ENCODE results near the gene SRGN.

Gene SRGN

GRCh38 chr10:69093933-69094332 lies 6.0 kb downstream of the SRGN start:
- H3K36me3 Mint-ChIP-seq = peaks cover 100% of the 10 kb centered on the region
- peak overlapping the region; percentile 89 for H3K27ac Mint-ChIP-seq
- H3K4me3 Mint-ChIP-seq = peak overlapping the region; percentile 75
- H3K9me3 Mint-ChIP-seq = no peaks in the 10 kb centered on the region
- ATAC-seq (no peak), DNase-seq (ENCODE audit: low spot score in 2 of 2) (no peak)
- H3K4me1 Mint-ChIP-seq = peaks cover 40% of the 10 kb centered on the region

GRCh38 chr10:69096045-69096444 lies 8.1 kb downstream of the SRGN start:
- Mint-ChIP-seq H3K4me1 (peaks cover 39% of the 10 kb centered on the region), H3K4me3 (no peak overlapping the region), H3K36me3 (peaks cover 100% of the 10 kb centered on the region), H3K9me3 (no peaks in the 10 kb centered on the region), H3K27ac (no peak overlapping the region)
- DNase-seq (ENCODE audit: low spot score in 2 of 2) = no peak
- ATAC-seq = no peak

DNA sequence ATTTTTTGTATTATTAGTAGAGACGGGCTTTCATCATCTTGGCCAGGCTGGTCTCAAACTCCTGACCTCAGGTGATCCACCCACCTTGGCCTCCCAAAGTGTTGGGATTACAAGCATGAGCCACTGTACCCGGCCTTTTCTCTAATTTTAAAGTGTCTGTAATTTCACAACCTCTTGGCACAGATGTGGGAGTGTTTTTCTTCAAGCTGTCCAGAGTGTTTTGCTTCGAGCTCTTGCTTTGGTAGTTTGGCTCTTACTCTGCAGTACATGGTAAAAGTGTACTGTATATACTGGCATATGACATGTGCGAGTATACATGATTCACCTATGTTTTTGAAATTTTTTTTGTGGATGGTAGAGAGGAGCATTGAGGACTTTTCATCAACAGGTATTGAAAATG lies 9.8 kb downstream of the SRGN start:
- DNase-seq (ENCODE audit: low spot score in 2 of 2) (no peak), ATAC-seq (no peak)
- peaks cover 56% of the 10 kb centered on the region for H3K4me1 Mint-ChIP-seq
- no peak overlapping the region for H3K4me3 Mint-ChIP-seq
- H3K27ac Mint-ChIP-seq = peak overlapping the region; percentile 74
- H3K9me3 Mint-ChIP-seq = no peaks in the 10 kb centered on the region
- peaks cover 100% of the 10 kb centered on the region for H3K36me3 Mint-ChIP-seq

- Mint-ChIP-seq H3K4me1 (peaks cover 47% of the 10 kb centered on the region), H3K9me3 (no peaks in the 10 kb centered on the region), H3K27ac (no peak overlapping the region), H3K36me3 (peaks cover 100% of the 10 kb centered on the region), H3K4me3 (peak overlapping the region; percentile 58)
- DNase-seq (ENCODE audit: low spot score in 2 of 2) = no peak
- no peak for ATAC-seq
Observed at GRCh38 chr10:69100136-69100872, 12.4 kb downstream of the SRGN start.

- Mint-ChIP-seq H3K4me1 (peaks cover 46% of the 10 kb centered on the region), H3K4me3 (peak overlapping the region; percentile 58), H3K36me3 (peaks cover 100% of the 10 kb centered on the region), H3K27ac (peak overlapping the region; percentile 62), H3K9me3 (no peaks in the 10 kb centered on the region)
- no peak for DNase-seq (ENCODE audit: low spot score in 2 of 2)
- peak; percentile 87 for ATAC-seq
Observed at GRCh38 chr10:69101451-69102095, 13.7 kb downstream of the SRGN start.

GRCh38 chr10:69102440-69102839 lies 14.5 kb downstream of the SRGN start:
- H3K4me3 Mint-ChIP-seq = peak overlapping the region; percentile 58
- DNase-seq (ENCODE audit: low spot score in 2 of 2) (no peak), ATAC-seq (no peak)
- peak overlapping the region; percentile 62 for H3K27ac Mint-ChIP-seq
- peaks cover 46% of the 10 kb centered on the region for H3K4me1 Mint-ChIP-seq
- no peaks in the 10 kb centered on the region for H3K9me3 Mint-ChIP-seq
- H3K36me3 Mint-ChIP-seq = peaks cover 100% of the 10 kb centered on the region

DNA sequence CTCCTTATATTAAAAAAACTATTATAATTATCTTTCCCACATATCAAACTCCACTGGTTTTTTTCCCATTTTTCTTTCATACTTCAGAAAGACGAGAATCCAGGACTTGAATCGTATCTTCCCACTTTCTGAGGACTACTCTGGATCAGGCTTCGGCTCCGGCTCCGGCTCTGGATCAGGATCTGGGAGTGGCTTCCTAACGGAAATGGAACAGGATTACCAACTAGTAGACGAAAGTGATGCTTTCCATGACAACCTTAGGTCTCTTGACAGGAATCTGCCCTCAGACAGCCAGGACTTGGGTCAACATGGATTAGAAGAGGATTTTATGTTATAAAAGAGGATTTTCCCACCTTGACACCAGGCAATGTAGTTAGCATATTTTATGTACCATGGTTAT lies 15.9 kb downstream of the SRGN start:
- DNase-seq (ENCODE audit: low spot score in 2 of 2) (no peak), ATAC-seq (no peak)
- H3K4me1 Mint-ChIP-seq = peaks cover 35% of the 10 kb centered on the region
- no peak overlapping the region for H3K4me3 Mint-ChIP-seq
- H3K27ac Mint-ChIP-seq = no peak overlapping the region
- H3K36me3 Mint-ChIP-seq = peaks cover 91% of the 10 kb centered on the region
- H3K9me3 Mint-ChIP-seq = no peaks in the 10 kb centered on the region

- H3K9me3 Mint-ChIP-seq = no peaks in the 10 kb centered on the region
- H3K36me3 Mint-ChIP-seq = peaks cover 77% of the 10 kb centered on the region
- H3K4me3 Mint-ChIP-seq = no peak overlapping the region
- DNase-seq (ENCODE audit: low spot score in 2 of 2) = no peak
- H3K4me1 Mint-ChIP-seq = peaks cover 34% of the 10 kb centered on the region
- H3K27ac Mint-ChIP-seq = peak overlapping the region; percentile 71
- no peak for ATAC-seq
Observed at GRCh38 chr10:69104994-69105790, 17.3 kb downstream of the SRGN start.

DNA sequence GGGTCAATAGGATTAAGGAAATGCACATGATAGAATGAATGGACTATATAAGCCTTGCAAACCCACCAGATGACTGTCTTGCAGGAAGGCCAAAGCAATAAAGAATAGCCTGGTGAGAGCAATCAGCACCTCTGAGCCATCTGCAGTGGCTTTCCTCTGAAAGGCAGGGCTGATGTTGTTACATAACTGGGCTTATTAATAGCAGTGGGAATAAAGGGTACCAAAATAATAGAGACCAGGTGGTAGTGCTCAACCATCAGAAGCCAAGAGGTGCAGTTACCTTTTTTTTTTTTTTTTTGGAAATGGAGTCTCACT lies 19.2 kb downstream of the SRGN start:
- Mint-ChIP-seq H3K9me3 (no peaks in the 10 kb centered on the region), H3K36me3 (peaks cover 57% of the 10 kb centered on the region), H3K4me3 (no peak overlapping the region), H3K4me1 (peaks cover 15% of the 10 kb centered on the region), H3K27ac (peak overlapping the region; percentile 71)
- DNase-seq (ENCODE audit: low spot score in 2 of 2) = no peak
- peak; percentile 8 for ATAC-seq

- ATAC-seq = no peak
- peaks cover 9% of the 10 kb centered on the region for H3K4me1 Mint-ChIP-seq
- peaks cover 52% of the 10 kb centered on the region for H3K36me3 Mint-ChIP-seq
- DNase-seq (ENCODE audit: low spot score in 2 of 2) = no peak
- H3K4me3 Mint-ChIP-seq = no peak overlapping the region
- H3K27ac Mint-ChIP-seq = no peak overlapping the region
- no peaks in the 10 kb centered on the region for H3K9me3 Mint-ChIP-seq
Observed at GRCh38 chr10:69107699-69108098, 19.8 kb downstream of the SRGN start.

- Mint-ChIP-seq H3K27ac (no peak overlapping the region), H3K36me3 (peaks cover 18% of the 10 kb centered on the region), H3K4me1 (peaks cover 2% of the 10 kb centered on the region), H3K4me3 (no peak overlapping the region), H3K9me3 (no peaks in the 10 kb centered on the region)
- DNase-seq (ENCODE audit: low spot score in 2 of 2) (no peak), ATAC-seq (no peak)
Observed at GRCh38 chr10:69119896-69120295, 32.0 kb downstream of the SRGN start.

GRCh38 chr10:69123306-69123746 lies 35.4 kb downstream of the SRGN start:
- DNase-seq (ENCODE audit: low spot score in 2 of 2) = no peak
- H3K27ac Mint-ChIP-seq = peak overlapping the region; percentile 93

DNA sequence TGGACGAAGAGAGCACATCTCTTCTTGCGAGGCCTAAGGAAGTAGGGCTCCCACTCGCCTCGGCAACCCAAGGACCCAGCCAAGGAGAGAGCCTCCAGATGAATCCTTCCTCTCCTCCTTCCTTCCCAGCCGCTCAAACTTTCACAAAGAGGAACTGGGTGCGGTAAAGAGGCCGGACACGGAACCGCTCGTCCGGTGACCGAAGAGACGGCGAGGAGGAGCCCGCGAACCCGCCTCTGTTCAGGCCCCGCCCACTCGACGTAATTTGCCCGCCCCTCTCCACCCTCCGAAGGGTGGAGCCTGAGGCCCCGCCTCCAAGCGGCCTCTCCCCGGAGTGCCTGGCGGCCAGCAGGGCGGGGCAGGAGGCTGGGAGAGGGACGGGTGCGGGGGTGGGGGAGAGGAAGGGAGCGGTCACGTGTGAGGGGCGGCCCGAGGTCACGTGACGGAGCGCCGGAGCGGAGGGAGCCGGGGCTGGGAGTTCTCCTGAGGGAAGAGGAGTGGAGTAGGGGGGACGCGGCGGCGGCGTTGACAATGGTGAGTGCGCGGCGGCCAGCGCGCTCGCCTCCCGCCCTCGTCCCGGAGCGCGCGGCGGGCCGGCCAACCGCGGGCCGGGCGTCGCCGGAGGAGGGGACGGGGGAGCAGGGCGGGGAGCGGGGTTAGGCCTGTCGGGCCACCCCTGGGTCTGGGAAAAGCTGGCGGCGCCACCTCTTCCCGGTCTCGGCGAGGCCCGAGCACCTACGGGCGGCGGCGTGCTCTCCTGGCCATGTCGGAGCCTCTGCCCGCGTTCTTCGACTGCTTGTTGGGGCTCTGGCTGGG lies 36.1 kb downstream of the SRGN start, which contains the start of gene VPS26A:
Gene VPS26A (plus strand): TSS at position 432 of the 816 bp plus-strand sequence. CDS start 100 bp downstream, at position 532.
- peak; percentile 98 to 100 for DNase-seq (ENCODE audit: low spot score in 2 of 2)
- peak; percentile 91 for ATAC-seq
- Mint-ChIP-seq H3K4me3 (peak within 1 kb of the TSS; percentile 94), H3K27ac (peak within 1 kb of the TSS; percentile 93), H3K36me3 (peaks cover 31% of the 10 kb centered on the region), H3K9me3 (no peaks in the 10 kb centered on the region), H3K4me1 (peaks cover 10% of the 10 kb centered on the region)

More at GRCh38 chr10:69123306-69123746, 35.4 kb downstream of the SRGN start:
- peak; percentile 54 for ATAC-seq
- peaks cover 8% of the 10 kb centered on the region for H3K4me1 Mint-ChIP-seq
- peak overlapping the region; percentile 94 for H3K4me3 Mint-ChIP-seq
- no peaks in the 10 kb centered on the region for H3K9me3 Mint-ChIP-seq
- H3K36me3 Mint-ChIP-seq = peaks cover 27% of the 10 kb centered on the region

DNA sequence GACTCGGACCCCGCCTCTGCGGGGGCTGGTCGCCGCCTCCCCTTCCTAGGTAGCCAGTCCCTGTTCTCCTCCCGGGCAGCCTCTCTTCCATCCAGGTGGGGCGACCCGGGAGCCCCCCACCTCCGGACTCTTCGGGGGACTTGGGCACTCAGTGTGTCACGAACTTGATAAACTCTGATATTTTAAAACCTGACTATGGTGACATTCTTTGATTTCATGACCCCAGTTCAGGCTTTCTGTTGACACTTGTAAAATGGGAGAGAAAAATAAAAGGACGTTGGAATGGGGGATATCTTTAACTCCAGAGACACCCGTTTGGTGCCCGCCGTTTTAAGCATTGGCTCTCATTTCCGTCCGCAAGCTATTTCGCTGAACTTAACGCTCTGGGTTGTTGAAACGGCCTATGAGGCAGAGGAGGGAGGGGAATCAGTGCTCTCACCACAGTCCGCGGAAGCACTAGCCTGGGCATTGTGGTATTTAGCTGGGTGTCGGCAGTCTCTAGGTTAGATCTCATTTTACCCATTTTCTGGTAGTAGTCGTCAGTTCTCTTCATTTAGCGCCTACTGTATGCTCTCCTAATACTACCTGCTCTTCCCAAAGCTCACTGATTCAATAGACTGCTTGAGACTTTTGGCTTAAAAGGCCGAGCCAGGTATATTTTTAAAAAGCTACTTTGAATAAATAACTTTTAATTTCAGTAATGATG lies 36.8 kb downstream of the SRGN start:
- Mint-ChIP-seq H3K4me3 (peak overlapping the region; percentile 94), H3K36me3 (peaks cover 35% of the 10 kb centered on the region), H3K4me1 (peaks cover 16% of the 10 kb centered on the region), H3K9me3 (no peaks in the 10 kb centered on the region), H3K27ac (peak overlapping the region; percentile 93)
- ATAC-seq = peak; percentile 58
- peak; percentile 30 to 78 for DNase-seq (ENCODE audit: low spot score in 2 of 2)

Measured in stimulated activated effector memory CD8-positive, alpha-beta T cell treated with anti-CD3 and anti-CD28 coated beads, Interleukin-12 subunit alpha, Interleukin-12 subunit beta, amount 100 ng/mL, for 72 hours (primary cell).